A549 treated with Mapracorat at 1 μM for 4 hours (cell line): ENCODE results near the gene PEMT. TPM values are rescaled to one million over a fixed set of nuclear protein-coding genes. Genes with fewer than 3 reads are reported as not detected.

Experiments used
- total RNA-seq: library from RNA; stranded (reverse); fragments of 200-300 nt; extraction: Qiagen RNA extraction; gene quantifications from 5 replicates; pipeline ENCODE4 v1.2.3, GENCODE V29; 2022

PEMT gene, protein sequence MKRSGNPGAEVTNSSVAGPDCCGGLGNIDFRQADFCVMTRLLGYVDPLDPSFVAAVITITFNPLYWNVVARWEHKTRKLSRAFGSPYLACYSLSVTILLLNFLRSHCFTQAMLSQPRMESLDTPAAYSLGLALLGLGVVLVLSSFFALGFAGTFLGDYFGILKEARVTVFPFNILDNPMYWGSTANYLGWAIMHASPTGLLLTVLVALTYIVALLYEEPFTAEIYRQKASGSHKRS
- 57.7 to 72.6 TPM (median 64.9 TPM) in 5 replicates for total RNA-seq

GRCh38 chr17:17591355-17592298 lies at the start of gene PEMT:
Gene PEMT, minus strand, starts transcription at chr17:17591708. Its CDS starts 82 bp downstream, at chr17:17591626.

DNA sequence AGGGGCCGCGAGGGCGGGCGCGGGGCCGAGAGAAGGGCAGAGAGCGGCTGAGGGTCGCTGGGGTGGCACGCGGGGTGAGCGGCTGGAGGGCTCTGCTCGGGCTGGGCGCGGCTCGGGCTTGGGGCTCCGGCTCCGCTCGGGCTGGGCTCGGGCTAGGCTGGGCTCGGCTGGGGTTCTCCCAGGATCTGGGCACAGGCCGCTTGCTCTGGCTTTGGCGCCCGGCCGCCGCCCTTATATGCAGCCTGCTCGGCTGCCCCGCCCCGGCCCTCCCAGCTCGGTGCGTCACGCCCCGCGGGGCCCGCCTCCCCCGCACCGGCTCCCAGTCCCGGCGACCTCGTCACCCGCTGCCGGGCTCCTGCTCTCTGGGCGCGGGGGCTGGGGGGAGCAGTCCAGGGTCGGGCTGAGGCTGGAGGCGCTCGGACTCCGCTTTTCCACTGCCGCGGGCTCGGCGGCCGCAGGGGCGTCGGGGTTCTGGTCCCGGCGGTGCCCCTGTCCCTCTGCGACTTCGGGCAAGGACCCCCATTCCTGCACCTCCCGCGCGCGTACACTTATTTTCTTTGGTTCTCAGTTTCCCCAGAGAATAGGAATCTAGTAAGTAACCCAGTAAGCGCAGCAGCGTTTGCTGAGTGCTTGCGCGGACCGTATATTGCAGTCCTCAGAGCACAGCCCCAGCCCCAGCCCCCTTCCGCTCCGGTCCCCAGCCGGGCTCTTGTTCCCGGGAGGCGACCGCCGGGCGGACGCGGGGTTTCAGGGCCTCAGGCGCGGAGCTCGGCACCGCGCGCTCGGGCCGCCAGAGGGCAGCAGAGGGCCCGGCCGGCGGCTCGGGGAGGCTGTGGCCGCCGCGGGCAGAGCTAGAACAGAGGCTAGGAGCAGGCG lies 95.1 kb downstream of the PEMT start, which contains the start of gene RASD1:
TSS of gene RASD1 (minus strand) at position 207 of the 876 bp plus-strand sequence. CDS start 214 bp downstream, outside the sequence.

GRCh38 chr17:17476865-17477467 lies 114.5 kb downstream of the PEMT start, which contains the start of gene MED9:
Gene MED9, plus strand, starts transcription at chr17:17477000. Its CDS starts 42 bp downstream, at chr17:17477042.

Other genes starting within 250 kb of the PEMT start
- gene MED9, start 114.7 kb downstream of the PEMT start, total RNA-seq = 18.3 to 21.2 TPM (median 20.3 TPM) in 5 replicates
- gene RASD1, start 95.3 kb downstream of the PEMT start, total RNA-seq = 1.4 to 1.7 TPM (median 1.5 TPM) in 5 replicates
- gene RAI1, start 89.8 kb upstream of the PEMT start, total RNA-seq = 33.1 to 41.5 TPM (median 39.4 TPM) in 5 replicates
- gene SREBF1, start 245.3 kb upstream of the PEMT start, total RNA-seq = 51.3 to 82.2 TPM (median 75.8 TPM) in 5 replicates